HG03064 (cell line): ENCODE data around the gene MPHOSPH10.
"Not testable (repeated sequence)": the region's sequence is repeated elsewhere in the genome, so short reads cannot be mapped to it uniquely, and the experiment has no call there.

Source experiments
- ATAC-seq: cut with Tn5 transposase; IDR thresholded peaks from one replicate; pipeline ENCODE4 v1.9.1; 2021; ENCODE audit warnings: low read depth; ENCODE audit not compliant: unreplicated experiment

MPHOSPH10 gene

DNA sequence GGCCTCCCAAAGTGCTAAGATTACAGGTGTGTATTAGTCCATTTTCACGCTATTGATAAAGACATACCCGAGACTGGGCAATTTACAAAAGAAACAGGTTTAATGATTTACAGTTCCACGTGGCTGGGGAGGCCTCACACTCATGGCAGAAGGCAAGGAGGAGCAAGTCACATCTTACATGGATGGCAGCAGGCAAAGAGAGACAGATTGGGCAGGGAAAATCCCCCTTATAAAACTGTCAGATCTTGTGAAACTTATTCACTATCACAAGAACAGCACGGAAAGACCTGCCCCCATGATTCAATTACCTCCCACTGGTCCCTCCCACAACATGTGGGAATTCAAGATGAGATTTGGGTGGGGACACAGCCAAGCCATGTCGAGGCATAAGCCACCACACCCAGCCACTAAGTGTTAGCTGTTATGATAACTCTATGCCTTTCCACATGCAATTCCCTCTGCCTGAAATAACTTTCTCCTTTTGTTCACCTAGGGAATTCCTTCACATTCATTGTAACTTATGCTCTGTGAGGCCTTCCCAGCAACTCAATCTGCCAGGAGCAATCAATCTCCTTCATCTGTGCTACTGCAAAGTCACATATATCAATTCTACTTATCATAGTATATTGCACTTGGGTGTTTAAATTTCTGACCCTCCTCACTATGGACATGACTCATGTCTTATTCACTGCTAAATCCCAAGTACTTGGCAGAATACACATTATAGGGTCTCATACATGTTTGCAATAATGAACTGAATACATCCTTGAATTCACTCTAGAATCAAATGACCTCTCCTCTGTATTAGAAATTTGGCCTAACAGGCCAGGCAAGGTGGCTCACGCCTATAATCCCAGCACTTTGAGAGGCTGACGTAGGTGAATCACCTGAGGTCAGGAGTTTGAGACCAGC lies 7.8 kb upstream of the MPHOSPH10 start:
- no peak for ATAC-seq

DNA sequence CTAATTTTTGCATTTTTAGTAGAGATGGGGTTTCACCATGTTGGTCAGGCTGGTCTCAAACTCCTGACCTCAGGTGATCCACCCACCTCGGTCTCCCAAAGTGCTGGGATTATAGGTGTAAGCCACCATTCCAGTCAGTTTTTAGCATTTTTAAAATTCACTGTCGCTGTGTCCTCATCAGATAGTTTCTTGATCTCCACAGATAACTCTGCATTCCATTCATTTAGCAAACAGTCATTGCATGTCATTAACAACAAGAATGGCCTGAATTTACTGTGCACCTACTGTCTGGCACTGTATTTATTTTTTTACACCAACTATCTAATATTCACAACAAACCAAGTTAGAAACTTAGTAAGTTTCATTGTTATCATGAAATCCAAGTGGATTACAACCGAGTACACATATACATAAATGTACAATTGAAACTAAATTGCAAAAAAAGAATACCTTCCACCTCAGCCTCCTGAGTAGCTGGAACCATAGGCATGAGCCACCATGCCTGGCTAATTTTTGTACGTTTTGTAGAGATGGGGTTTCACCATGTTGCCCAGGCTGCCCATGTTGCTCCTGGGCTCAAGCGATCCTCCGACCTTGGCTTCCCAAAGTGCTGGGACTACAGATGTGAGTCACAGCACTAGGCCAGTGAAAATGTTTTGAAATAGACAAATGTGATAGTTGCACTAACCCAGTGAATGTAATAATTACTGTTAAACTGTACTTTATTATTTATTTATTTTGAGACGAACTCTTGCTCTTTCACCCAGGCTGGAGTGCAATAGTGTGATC lies 4.7 kb upstream of the MPHOSPH10 start:
- ATAC-seq = no peak

DNA sequence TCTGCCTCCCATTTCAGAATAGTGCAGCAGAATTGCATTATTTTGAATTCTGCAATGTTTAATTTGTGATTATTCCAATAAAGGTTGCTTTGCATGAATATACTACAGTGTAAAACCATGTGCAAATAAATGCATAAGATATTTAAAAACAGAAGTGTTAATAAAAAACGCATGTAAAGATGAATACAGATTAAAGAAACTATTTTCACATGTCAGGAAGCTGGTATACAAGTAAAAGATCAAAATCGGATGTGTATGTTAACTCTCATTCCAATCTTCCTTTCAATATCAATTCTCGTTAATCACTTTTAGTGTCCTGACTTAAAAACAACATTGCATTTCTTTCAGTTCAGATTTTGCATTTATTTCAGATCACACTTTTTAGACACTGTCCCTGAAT lies 3.5 kb upstream of the MPHOSPH10 start:
- ATAC-seq = no peak

DNA sequence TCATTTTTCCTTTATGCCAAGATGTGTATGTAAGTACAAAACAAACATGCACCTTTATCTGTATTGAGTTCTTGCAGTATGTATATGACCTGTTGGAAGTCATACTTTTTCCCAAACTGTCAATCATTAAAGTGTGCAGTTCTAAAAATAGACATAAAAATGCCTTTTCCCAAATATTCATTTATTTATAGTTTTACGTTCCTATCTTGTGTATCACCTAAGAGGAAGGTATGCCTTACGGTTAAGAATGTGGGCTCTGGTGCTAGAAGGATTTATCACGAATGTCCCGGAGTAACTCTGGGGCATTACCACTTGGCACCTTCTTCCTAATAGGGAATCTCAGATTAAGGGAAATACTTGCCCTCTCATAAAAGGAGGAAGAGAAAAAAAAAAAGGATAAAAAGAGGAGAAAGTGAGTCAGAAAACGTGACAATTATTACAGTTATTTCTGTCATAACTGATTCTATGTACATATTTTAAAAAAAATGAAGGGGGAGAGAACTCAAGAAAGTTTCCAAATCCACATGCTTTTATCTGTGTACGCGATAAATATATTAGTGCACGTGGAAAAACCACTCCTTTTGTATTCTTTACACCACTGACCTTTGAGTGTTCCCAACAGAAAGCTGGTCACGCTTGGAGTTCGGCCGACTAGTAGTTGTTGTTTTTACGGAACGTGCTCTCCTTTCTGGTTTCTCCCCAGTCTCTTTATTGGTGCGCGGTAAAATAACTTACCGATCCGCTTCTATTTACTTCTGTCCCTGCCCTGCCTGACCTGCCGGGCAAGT lies 1.1 kb upstream of the MPHOSPH10 start:
- ATAC-seq = peak; percentile 3

DNA sequence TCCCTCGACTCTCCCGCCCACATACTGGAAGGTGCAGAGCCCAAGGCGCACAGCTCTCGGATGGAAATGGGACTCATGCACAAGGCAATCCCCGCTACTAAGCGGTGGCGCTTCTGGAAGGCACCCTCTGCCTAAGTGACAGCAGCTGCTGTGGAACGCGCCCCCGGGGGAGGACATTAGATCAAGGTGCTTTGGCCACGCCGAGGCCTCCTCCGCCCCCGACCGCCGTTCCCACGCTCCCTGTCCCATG lies 607 bp upstream of the MPHOSPH10 start:
- peak; percentile 34 for ATAC-seq

DNA sequence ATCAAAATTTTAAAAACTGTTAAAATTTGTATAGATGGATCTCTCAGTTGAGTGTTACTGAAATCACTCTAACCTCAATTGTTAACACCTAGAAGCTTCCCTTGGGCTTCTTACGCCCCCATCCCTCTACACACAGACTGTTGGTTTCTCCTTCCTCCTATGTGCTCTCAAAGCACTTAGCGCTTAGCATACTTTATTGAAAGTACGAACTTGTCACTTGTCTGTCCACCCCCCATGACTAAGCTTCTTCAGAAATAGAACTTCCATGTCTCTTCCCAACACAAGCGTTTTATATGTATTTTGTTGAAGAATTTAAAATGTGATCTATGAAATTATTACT lies 441 bp downstream of the MPHOSPH10 start:
- ATAC-seq = no peak

DNA sequence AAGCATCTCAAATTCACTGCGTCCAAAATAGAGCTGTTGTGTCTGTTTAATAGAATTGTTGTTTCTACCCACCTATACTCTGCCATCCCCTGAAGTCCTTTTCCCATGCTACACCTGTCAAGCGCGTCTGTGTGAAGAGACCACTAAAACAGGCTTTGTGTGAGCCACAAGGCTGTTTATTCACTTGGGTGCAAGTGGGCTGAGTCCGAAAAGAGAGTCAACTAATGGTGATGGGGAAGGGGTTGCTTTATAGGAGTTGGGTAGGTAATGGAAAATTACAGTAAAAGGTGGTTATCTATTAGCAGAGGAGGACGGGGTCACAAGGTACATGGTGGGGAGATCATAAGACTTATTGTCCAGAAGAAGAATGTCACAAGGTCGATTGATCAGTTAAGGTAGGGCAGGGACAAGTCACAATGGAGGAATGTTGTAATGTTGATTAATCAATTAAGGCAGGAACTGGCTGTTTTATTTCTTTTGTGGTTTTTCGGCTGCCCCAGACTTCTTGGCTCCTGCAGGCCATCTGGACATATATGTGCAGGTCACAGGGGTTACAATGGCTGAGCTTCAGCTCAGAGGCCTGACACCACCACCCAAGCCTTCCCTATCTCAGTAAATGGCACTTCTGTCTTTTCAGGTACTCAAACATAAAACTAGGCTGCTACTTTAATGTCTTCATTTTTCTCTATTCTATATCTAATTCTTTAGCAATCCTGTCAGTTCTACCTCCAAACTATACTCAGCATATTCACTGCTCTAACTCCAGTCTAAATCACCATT lies 1.1 kb downstream of the MPHOSPH10 start:
- not testable (repeated sequence) for ATAC-seq

DNA sequence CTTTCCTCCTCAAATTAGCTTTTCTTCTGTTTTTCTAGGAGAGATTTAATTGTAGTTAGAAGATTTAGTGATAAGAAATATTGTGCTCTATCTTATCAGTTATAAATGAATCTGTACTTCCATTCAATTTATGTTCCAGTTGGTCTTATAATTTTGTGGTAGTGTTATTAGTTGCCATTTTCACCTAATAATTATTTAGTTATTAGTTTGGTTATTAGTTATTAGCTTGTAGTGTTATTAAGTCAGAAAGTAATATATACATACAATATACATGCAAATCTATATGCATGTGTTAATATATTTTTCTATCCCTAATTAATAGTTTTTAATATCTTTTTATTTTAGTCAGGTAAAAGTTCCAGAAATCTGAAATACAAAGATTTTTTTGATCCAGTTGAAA lies 3.2 kb downstream of the MPHOSPH10 start:
- no peak for ATAC-seq

DNA sequence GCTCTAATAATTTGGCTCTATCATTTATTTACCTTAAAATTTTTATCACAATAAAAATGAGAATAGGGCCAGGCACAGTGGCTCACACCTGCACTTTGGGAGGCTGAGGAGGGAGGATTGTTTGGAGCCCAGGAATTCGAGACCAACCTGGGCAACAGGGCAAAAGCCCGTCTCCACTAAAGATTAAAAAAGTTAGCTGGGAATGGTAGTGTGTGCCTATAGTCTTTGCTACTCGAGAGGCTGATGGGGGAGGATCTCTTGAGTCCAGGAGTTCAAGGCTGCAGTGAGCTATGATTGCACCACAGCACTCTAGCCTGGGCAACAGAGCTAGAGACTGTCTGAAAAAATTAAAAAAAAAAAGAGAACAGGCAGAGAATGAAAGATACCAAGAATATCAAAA lies 5.7 kb downstream of the MPHOSPH10 start:
- ATAC-seq = no peak

DNA sequence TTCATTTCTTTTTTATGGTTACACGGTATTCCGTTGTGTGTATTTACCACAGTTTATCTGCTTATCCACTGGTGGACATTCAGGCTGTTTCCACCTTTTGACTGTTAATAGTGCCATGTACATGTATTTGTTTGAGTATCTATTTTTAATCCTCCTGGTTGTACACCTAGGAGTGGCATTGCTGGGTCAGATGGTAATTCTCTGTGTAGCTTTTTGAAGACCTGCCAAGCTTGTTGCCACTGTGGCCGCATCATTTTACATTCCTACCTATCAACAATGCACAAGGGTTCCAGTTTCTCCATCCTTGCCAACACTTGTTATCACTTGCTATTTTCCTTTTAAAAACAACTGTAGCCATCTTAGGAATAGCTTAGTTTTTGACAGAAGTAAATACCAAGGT lies 13.3 kb downstream of the MPHOSPH10 start:
- no peak for ATAC-seq

DNA sequence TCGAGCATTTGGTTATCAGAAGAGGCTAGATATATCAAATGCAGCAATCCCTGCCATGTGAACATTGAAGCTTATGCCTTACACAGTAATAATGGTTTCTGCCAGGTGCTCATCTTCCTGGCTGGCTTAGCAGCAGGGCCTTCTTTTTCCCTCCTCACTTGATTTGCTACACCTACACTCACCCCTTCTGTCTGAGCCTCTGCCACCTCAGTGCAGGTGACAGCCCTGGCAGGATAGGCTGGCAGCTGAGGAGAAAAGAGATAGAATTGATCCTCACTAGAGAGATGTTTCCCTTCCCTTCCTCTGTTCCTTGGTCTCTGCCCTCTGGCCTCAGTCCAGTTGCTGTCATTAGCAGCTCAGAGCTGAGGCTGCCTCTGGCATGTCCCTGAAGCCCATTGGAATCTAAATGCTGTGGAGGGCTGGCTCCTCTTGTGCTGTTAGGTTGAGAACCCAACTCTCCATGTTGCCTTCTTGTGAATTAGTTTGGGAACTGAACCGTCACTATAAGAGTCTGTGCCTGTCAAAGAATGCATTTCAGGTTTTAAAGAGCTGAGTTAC lies 18.2 kb downstream of the MPHOSPH10 start:
- ATAC-seq = no peak

DNA sequence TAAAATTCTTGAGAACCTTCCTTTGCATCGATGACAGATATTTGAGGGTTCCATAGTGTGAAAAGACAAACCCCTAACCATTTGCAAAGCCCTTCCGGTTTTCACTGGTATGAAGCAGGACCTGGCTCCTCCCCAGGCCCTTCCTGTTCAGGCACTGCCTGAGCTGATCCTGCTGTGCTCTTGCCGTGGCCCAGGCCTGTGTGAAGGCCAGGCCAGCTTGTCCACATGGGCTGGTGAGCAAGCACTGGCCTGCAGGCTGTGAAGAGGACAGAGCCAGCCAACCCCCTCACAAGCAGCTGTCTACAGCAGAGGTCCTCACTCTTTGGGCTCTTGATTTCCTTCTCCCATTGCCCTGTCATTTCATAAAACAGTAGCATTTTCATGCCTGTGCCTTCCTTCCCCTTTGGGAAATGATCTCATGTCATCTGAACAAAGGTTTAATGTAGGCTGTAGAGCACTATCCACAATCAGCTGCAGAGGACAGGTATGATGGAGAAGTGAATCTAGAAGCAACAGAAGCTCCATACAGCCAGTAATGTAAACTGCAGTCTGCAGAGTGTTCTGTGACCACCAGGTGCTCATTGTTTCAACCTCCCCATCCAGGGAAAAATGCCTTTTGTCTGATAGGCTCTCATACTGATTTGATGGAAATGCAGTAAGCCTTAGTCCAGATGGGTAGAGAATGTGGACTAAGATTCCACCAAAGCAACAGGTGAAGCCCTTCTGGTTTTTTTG lies 19.8 kb downstream of the MPHOSPH10 start:
- no peak for ATAC-seq

DNA sequence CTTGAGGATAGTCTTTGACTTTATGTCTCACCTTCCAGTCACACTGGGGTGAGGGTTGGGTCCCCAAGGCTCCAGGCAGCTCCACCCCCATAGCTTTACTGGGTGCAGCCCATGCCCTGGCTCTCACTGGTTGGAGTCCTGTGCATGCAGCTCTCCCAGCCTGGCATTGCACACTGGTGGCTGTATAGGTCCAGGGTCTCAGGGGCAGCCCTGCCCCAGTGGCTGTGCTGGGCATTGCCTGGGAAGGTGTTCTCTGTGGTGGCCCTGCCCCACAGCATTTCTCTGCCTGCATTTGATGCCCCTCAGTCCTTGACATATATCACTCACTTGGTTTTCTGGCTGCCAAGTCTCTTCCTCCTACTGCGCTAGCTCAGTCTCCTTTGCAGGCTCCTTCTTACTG lies 21.2 kb downstream of the MPHOSPH10 start:
- ATAC-seq = no peak

DNA sequence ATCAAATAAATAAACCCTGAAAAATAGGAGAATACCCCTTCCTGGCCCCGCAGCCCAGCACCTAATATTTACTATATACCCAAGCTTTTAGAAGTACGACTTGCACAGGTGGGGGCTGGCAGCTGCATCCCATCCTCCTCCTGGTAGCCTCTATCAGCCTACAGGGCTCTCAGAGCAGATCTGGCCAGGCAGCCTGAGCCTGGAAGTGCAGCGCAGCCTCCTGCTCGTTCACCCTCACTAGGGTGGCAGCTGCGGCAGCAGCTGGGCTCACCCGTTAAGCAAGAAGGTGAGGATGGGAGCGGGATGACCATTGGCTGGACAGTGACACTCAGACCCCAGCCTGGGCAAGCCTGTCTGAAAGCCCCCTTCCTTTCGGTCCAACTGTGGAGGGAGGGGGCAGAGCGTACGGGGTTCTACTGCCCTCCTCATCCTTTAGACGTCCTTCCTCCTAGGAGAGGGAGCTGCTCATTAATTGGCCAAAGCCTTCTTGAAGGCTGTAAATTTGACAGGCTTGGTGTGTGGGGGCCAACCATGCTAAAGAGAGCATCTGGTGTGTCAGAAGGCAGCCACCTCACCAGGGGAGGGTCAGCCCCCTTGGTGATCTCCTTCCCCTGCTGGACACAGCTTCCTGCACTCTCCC lies 23.3 kb downstream of the MPHOSPH10 start:
- ATAC-seq = no peak

DNA sequence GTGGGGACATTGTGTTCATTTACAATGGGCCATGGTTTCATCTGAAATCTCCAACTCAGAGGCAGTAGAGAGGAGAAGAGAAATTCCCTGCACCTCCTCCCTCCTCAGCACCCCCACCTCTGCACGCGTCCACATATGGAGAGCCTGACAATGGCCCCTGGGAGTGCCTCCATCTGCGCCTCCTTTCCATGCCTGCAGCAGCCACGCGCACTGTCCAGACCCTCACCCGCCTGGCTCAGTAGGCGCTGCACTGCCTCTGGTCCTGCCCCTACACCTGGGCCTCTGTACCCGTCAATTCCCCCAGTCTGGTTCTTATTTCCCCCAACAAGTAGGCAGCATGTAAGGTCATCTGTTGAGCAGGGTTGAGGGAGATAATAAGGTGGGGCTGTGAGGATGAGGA lies 23.8 kb downstream of the MPHOSPH10 start:
- ATAC-seq = no peak

DNA sequence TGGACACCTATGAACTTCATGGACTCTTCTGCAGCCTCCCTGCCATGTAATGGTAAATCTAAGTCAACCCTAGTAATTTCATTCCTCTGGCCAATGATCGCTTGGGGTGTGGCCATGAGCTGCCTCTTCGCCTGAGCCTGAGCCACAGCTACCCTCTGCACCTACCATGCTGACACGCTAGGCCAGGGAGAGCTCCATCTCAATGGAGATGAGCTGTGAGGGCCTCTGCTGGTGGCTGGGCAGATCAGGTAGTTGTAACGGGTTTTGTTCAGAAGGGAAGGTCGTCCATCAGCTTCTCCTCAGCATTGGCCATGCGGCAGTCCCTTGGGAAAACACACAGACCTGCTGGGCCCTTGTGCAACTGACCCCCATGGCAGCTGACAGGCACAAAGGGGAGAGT lies 24.4 kb downstream of the MPHOSPH10 start:
- no peak for ATAC-seq

DNA sequence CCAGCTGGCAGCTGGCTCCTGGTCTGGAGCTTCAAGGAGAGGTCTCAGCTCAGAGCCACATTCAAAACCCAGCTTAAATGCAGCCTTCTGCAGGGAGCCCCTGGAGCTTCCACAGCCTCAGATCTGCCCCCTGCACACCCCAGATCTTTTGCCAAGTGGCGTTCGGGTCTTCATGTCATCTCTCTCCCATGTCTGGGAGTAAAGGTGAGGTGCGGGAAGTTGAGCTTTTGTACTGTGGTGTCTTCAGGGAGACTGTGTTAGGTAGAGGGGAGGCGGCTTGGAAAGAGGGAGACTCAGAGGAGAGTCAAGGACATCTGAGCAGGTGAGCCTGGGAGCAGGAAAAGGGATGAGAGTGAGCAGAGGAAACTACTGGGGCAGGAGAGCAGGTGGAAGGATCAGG lies 25.4 kb downstream of the MPHOSPH10 start:
- no peak for ATAC-seq

DNA sequence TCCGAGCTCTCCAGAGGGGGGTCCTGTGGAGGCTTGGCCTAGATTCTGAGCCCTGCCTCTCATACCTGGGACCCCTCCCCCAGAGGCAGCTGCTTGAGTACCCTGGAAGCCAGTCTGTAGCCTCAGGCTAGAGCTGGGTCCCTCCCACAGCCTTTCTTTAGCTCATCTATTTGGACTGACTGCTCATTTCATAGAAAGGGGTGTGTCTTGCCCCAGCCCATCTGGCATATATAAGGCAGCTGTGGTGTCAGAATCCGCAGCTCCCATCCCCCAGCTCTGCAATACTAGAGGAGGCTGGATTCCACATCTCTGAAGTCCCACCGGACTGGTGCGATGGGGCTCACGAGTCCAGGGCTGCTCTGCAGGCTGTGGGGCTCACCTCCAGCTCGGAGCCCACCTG lies 26.1 kb downstream of the MPHOSPH10 start:
- ATAC-seq = no peak

DNA sequence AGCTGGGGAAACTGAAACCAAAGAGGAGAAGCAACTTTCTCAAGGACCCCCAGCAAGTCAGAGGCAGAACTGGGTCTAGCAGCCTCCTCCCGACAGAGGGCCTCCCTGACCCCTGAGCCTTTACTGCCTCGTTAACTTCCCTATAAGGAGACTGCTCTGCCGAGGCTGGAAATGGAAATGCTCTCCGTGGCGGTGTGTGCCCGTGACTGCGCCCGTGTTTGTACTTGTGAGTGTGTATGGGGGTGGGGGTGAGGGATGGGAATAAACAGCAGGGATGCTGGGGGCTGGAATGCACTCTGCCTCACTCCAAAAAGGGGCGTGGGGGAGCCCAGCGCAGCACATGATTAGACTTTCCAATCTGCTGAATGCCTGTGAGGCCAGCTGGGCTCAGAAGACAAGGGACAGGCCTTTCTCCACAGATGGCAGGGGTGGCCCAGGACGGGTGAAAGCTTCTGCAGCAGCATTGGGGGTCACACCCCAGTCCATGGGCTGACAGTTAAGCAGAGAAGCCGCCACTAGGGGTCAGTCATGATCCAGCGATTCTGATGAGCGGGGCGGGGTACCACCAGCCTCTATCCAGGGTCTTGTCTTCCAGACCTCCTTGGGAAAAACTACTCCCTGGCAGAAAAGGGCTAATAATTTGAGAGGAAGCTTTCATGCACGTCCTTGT lies 26.8 kb downstream of the MPHOSPH10 start:
- no peak for ATAC-seq
